K562 (cell line): ENCODE measurements around the gene DOCK1. TPM values are rescaled to one million over a fixed set of nuclear protein-coding genes. Genes with fewer than 3 reads are reported as not detected.

Experiments
- ATAC-seq: fragments of 200-7000 bp; cut with Tn5 transposase; 3 replicates; pipeline ENCODE4 v1.9.1; 2020; ENCODE audit warnings: moderate library complexity
- BruUV-seq: library from RNA; stranded (reverse); fragments of 400-500 nt; replicated peaks from 2 replicates; lab custom pipeline; 2021; lab: Mats Ljungman, UMichigan
- CTCF ChIA-PET: fragments of 300-600 bp; formaldehyde crosslinking; extraction: SDS; loops from one replicate; lab custom pipeline; 2021; ENCODE audit warnings: low intra/inter-chr PET ratio; lab: Yijun Ruan, JAX
- POLR2A ChIA-PET: fragments of 300-600, 350-650 bp; sonication (Branson Sonifier 250); formaldehyde crosslinking; extraction: SDS; loops from one replicate; lab custom pipeline; 2021; ENCODE audit warnings: antibody characterized with exemption, inconsistent platforms; lab: Yijun Ruan, JAX
- DNase-seq, 4 experiments: peaks; one replicate each; pipeline versions ENCODE4 v3.0.0 to v3.0.0-alpha.2; 2011 to 2018; ENCODE audit warnings: low spot score in 3 of 4, mixed read lengths in 3 of 4; ENCODE audit errors: extremely low read depth in 1 of 4
- FAIRE-seq: peaks from 2 replicates; lab custom pipeline; 2011; peaks lifted over from hg19 to GRCh38; lab: Jason Lieb, UNC
- H2AFZ ChIP-seq: 2 replicates; pipeline ENCODE4 v1.6.0; 2011; ENCODE audit warnings: low read depth, low read length, control low read depth, inconsistent platforms
- H3K27ac ChIP-seq: fragments of 200-600 bp; 3 replicates; pipeline ENCODE4 v1.8.0; 2011; ENCODE audit warnings: low read depth, mild to moderate bottlenecking, control low read depth, inconsistent platforms, low read length, moderate library complexity, mixed read lengths; ENCODE audit errors: extremely low read depth
- H3K27me3 ChIP-seq, 2 experiments: fragments of 300-600 bp in 1 of 2; 2 replicates in 1 of 2; 3 replicates in 1 of 2; pipeline versions ENCODE4 v1.6.0 to v1.8.0; 2011; ENCODE audit warnings: inconsistent platforms in 2 of 2, low read length in 2 of 2, mild to moderate bottlenecking in 1 of 2, mixed read lengths in 1 of 2, moderate library complexity in 1 of 2; ENCODE audit not compliant: control insufficient read depth in 2 of 2, insufficient read depth in 2 of 2
- H3K36me3 ChIP-seq: fragments of 300-600 bp; 3 replicates; pipeline ENCODE4 v1.8.0; 2011; ENCODE audit warnings: mild to moderate bottlenecking, low read length, inconsistent platforms; ENCODE audit not compliant: control insufficient read depth, insufficient read depth
- H3K4me1 ChIP-seq, 2 experiments: fragments of 200-600 bp in 1 of 2; replicated peaks in 1 of 2; 2 replicates in 1 of 2; 3 replicates in 1 of 2; pipeline versions ENCODE4 v1.5.1 to v1.8.0; 2011; ENCODE audit warnings: inconsistent platforms in 2 of 2, low read length in 2 of 2, mild to moderate bottlenecking in 1 of 2, mixed read lengths in 1 of 2, moderate library complexity in 1 of 2; ENCODE audit not compliant: control insufficient read depth in 2 of 2, insufficient read depth in 2 of 2
- H3K4me2 ChIP-seq: 2 replicates; pipeline ENCODE4 v1.6.1; 2011; ENCODE audit warnings: low read length, control low read depth, inconsistent platforms, mixed read lengths; ENCODE audit not compliant: insufficient read depth
- H3K4me3 ChIP-seq: fragments of 200-600 bp; sonication (generic), shearing (Covaris generic); 2 replicates; pipeline ENCODE4 v1.5.1; 2016; ENCODE audit warnings: control low read depth, inconsistent platforms
- H3K79me2 ChIP-seq: fragments of 200-600 bp; 3 replicates; pipeline ENCODE4 v1.8.0; 2011; ENCODE audit warnings: low read length, inconsistent platforms; ENCODE audit not compliant: control insufficient read depth, insufficient read depth
- H3K9ac ChIP-seq, 2 experiments: 2 replicates each; pipeline versions ENCODE4 v1.6.0 to v1.6.1; 2011; ENCODE audit warnings: low read depth in 2 of 2, low read length in 2 of 2, control low read depth in 1 of 2, inconsistent platforms in 1 of 2, mild to moderate bottlenecking in 1 of 2, mixed read lengths in 1 of 2; ENCODE audit not compliant: insufficient read depth in 1 of 2
- H3K9me1 ChIP-seq: one replicate; pipeline ENCODE4 v1.6.0; 2011; ENCODE audit warnings: inconsistent platforms, mild to moderate bottlenecking, low read length, moderate library complexity; ENCODE audit not compliant: control insufficient read depth, insufficient read depth
- H3K9me3 ChIP-seq: replicated peaks from 2 replicates; pipeline ENCODE4 v1.5.1; 2011; ENCODE audit warnings: low read depth, low read length, inconsistent platforms; ENCODE audit not compliant: control insufficient read depth, insufficient read depth
- H4K20me1 ChIP-seq: replicated peaks from 2 replicates; pipeline ENCODE4 v1.6.1; 2011; ENCODE audit warnings: low read length, inconsistent platforms, mixed read lengths; ENCODE audit not compliant: control insufficient read depth, insufficient read depth
- ATF2 ChIP-seq: sonication (generic); formaldehyde crosslinking; IDR thresholded peaks from 2 replicates; pipeline ENCODE4 v1.8.1; 2022; ENCODE audit warnings: missing genetic modification reagents
- CHCHD3 ChIP-seq: fragments of 250-450 bp; sonication (Bioruptor Pico); IDR thresholded peaks from 2 replicates; pipeline ENCODE4 v2.1.2; 2022; ENCODE audit warnings: mild to moderate bottlenecking
- DEAF1 ChIP-seq: fragments of 450-650 bp; formaldehyde crosslinking; IDR thresholded peaks from 2 replicates; pipeline ENCODE4 v1.4.0; 2020; ENCODE audit warnings: mild to moderate bottlenecking, moderate library complexity
- FUS ChIP-seq: fragments of 200-400 bp; formaldehyde crosslinking; optimal IDR thresholded peaks from 2 replicates; pipeline ENCODE3; 2017; ENCODE audit warnings: low read depth, low read length
- HES1 ChIP-seq: fragments of 450-650 bp; IDR thresholded peaks from 2 replicates; pipeline ENCODE4 v1.6.1; 2016; ENCODE audit warnings: low read depth, mild to moderate bottlenecking, moderate library complexity
- HNRNPK ChIP-seq: fragments of 200-400 bp; formaldehyde crosslinking; IDR thresholded peaks from one replicate; pipeline ENCODE4 v1.6.1; 2018; ENCODE audit warnings: mild to moderate bottlenecking, low read depth, low read length; ENCODE audit not compliant: poor library complexity, severe bottlenecking
- ID3 ChIP-seq, 2 experiments: fragments of 250-450 bp in 1 of 2; fragments of 450-650 bp in 1 of 2; sonication (Bioruptor Pico) in 1 of 2; IDR thresholded peaks; 2 replicates each; pipeline versions ENCODE4 v1.6.1 to v1.8.0; 2016 to 2021; ENCODE audit warnings: mild to moderate bottlenecking in 2 of 2, moderate library complexity in 2 of 2, missing compliant biosample characterization in 1 of 2, missing genetic modification characterization in 1 of 2
- KDM2B ChIP-seq: fragments of 250-450 bp; sonication (Bioruptor Pico); IDR thresholded peaks from 2 replicates; pipeline ENCODE4 v1.8.0; 2021; ENCODE audit warnings: mild to moderate bottlenecking, moderate library complexity
- MBD1 ChIP-seq: fragments of 250-450 bp; sonication (Bioruptor Pico); IDR thresholded peaks from 2 replicates; pipeline ENCODE4 v1.8.0; 2022; ENCODE audit warnings: inconsistent platforms
- MBD2 ChIP-seq: sonication (generic); IDR thresholded peaks from 2 replicates; pipeline ENCODE4 v1.6.1; 2016; ENCODE audit warnings: low read depth, borderline replicate concordance
- MXI1 ChIP-seq: IDR thresholded peaks from 2 replicates; pipeline ENCODE4 v1.6.1; 2011; ENCODE audit warnings: low read depth, mild to moderate bottlenecking, improper control_type of control experiment, low read length
- ZBTB43 ChIP-seq: sonication (generic); formaldehyde crosslinking; IDR thresholded peaks from 2 replicates; pipeline ENCODE4 v1.8.0; 2023; ENCODE audit warnings: mild to moderate bottlenecking, missing genetic modification reagents
- WGBS: fragments of 100-300 bp; shearing (Covaris generic); methylation state at CpG from one replicate; pipeline ENCODE4 v1.1.6; 2016; ENCODE audit warnings: low coverage, mixed read lengths; ENCODE audit not compliant: insufficient coverage; ENCODE audit errors: missing lambda C conversion rate; 5-methylcytosine and 5-hydroxymethylcytosine counted together
- in situ Hi-C: fragments of 300-500 bp; cut with MboI; formaldehyde crosslinking; loops from 4 replicates; pipeline ENCODE4 v1.15.0; 2018; ENCODE audit warnings: inconsistent platforms, mixed read lengths
- intact Hi-C: fragments of 100-400 bp; cut with micrococcal nuclease; formaldehyde crosslinking; loops from 2 replicates; pipeline ENCODE4 v1.14.2; 2022
- polyA plus RNA-seq, 8 experiments: library from polyadenylated mRNA; depleted of rRNA in 4 of 8; stranded (reverse) in 5 of 8; unstranded in 3 of 8; fragments of >200 nt; fragmentation: Nextera tagmentation in 2 of 8; fragmentation: Illumina TruSeq in 1 of 8; extraction: Ambion mirVana in 2 of 8; extraction: Trizol in 1 of 8; gene quantifications; 2 replicates each; pipeline versions ENCODE4 v1.2.1 to v1.2.3, GENCODE V29; 2011 to 2014; ENCODE audit warnings: inconsistent platforms in 1 of 8, missing spikeins in 1 of 8
- total RNA-seq, 7 experiments: library from RNA; depleted of rRNA in 6 of 7; stranded (reverse); fragments of >200 nt in 6 of 7; fragmentation: Illumina TruSeq in 2 of 7; extraction: Trizol in 2 of 7; gene quantifications; 2 replicates each; pipeline versions ENCODE4 v1.2.1 to v1.2.3, GENCODE V29; 2011 to 2021; ENCODE audit warnings: low replicate concordance in 1 of 7

DOCK1 gene
- total and polyA plus RNA-seq, 9 of the 15 experiments (the other 6 are each of a cell fraction or from before 2014, with no cell fraction given), result 0.31 TPM; not detected in 8

GRCh38 chr10:127386606-127387327, 481.5 kb downstream of the DOCK1 start (continued):
- no peak for TF ChIP-seq MXI1

GRCh38 chr10:127391875-127392274, 486.6 kb downstream of the DOCK1 start:
- intact Hi-C loops (no loop called here), in situ Hi-C loops (no loop called here)
- H3K4me3 ChIP-seq, result no peak overlapping the region
- H3K27me3 ChIP-seq, result peaks cover 0 to 20% of the 10 kb centered on the region in 2 experiments; a peak in 3 of 5 replicates
- ChIA-PET POLR2A (interaction anchor here (0.6 kb wide), 1 partner anchor 187 kb away, joined by 4 read pairs; no protein-coding TSS in a partner anchor), CTCF (no interaction called here)
- FAIRE-seq (no peak), DNase-seq (no peak), ATAC-seq (no peak)
- 0% methylated on average over 8 of the region's 12 CpGs for WGBS
- H3K4me1 ChIP-seq, result no peaks in the 10 kb centered on the region
- BruUV-seq, result no TSS peak
- H3K9ac ChIP-seq, result no peak overlapping the region
- H3K4me2 ChIP-seq, result no peak overlapping the region
- no peak overlapping the region for H3K27ac ChIP-seq
- no peaks in the 10 kb centered on the region for H3K79me2 ChIP-seq
- no peaks in the 10 kb centered on the region for H3K9me3 ChIP-seq
- no peaks in the 10 kb centered on the region for H3K36me3 ChIP-seq
- H3K9me1 ChIP-seq, result no peaks in the 10 kb centered on the region
- H4K20me1 ChIP-seq, result no peaks in the 10 kb centered on the region
- H2AFZ ChIP-seq, result no peak overlapping the region
- no peak for TF ChIP-seq FUS
- TF ChIP-seq MBD1, result no peak
- no peak for TF ChIP-seq ID3 (CRISPR knock-in tag; IDR thresholded peaks at IDR 0.05)
- no peak for TF ChIP-seq ID3 (tag; IDR thresholded peaks at IDR 0.05)
- TF ChIP-seq MBD2, result no peak
- TF ChIP-seq KDM2B (CRISPR knock-in tag), result no peak
- TF ChIP-seq CHCHD3 (CRISPR knock-in tag), result no peak
- TF ChIP-seq ZBTB43, result no peak
- no peak for TF ChIP-seq DEAF1 (CRISPR knock-in tag)
- no peak for TF ChIP-seq ATF2 (CRISPR knock-in tag)
- TF ChIP-seq HES1, result no peak
- no peak for TF ChIP-seq HNRNPK
